ENCODE measurements around the gene IL9.

- TF ChIP-seq, protein P1, sequence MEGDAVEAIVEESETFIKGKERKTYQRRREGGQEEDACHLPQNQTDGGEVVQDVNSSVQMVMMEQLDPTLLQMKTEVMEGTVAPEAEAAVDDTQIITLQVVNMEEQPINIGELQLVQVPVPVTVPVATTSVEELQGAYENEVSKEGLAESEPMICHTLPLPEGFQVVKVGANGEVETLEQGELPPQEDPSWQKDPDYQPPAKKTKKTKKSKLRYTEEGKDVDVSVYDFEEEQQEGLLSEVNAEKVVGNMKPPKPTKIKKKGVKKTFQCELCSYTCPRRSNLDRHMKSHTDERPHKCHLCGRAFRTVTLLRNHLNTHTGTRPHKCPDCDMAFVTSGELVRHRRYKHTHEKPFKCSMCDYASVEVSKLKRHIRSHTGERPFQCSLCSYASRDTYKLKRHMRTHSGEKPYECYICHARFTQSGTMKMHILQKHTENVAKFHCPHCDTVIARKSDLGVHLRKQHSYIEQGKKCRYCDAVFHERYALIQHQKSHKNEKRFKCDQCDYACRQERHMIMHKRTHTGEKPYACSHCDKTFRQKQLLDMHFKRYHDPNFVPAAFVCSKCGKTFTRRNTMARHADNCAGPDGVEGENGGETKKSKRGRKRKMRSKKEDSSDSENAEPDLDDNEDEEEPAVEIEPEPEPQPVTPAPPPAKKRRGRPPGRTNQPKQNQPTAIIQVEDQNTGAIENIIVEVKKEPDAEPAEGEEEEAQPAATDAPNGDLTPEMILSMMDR (conservative IDR thresholded peaks at IDR 0.05; ENCODE audit: low read depth, low read length) = no peak
- no peak for TF ChIP-seq EZH2 (IDR thresholded peaks at IDR 0.05; ENCODE audit: borderline replicate concordance, low read depth, low read length, poor library complexity, severe bottlenecking)
Measured at GRCh38 chr5:135913713-135914626, 18.3 kb upstream of the IL9 start.

All from A673 (cell line).